ENCODE data around the gene GATA6.

The GATA6 gene

DNA sequence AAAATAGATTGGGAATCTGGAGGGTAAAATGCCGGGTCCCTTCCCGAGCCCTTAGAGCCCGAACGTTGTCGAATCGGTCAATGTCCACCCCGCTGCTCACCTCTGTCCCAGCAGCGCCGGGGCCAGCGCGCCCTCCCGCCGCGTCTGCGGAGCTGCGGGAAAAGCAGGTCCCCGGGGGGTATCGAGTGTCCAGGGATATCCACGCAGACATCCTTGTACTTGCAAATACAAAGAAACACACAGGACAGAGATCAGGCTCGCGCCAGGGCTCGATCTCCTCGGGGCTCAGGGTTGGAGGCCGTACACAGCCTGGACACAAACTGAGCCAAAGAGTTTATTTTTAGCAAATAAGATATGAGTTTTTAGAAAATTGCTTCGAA, 2.3 kb upstream of the GATA6 start:
- no peak for DNase-seq

DNA sequence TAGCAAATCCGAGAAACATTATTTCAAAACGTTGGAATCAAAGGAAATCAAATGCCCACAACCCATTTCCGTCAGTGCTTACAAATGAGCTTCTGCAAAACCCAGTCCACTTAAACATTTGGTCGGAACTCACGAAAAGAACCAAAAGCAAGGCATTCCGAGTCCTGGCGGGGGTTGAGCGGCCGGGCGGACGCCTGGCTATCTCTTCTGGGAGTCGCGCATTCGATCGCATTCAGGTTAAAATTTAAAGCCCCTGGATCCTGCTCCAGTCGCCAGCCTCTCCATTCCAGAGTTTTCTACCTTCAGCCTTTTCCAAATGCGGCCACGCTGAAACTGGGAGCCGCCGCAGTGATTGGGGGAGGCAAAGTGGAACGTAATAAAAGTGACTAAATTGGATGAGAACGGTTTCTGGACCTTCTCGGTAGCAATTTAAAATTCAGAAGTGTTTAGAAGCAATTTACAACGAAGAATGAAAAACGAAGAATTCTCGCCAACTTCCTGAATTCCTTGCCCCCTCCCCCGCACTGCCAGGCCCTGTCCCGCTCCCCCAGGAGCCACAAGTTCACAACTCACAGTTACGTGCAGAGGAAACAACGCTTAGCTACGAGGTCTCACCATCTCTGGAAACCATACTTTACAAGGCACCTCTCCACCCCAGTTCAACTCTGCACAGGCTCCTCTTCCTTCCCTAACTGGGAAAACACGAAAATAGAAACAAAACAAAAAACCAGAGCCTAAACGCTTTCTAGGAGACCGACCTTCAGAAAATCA, 1.7 kb upstream of the GATA6 start:
- no peak for DNase-seq

DNA sequence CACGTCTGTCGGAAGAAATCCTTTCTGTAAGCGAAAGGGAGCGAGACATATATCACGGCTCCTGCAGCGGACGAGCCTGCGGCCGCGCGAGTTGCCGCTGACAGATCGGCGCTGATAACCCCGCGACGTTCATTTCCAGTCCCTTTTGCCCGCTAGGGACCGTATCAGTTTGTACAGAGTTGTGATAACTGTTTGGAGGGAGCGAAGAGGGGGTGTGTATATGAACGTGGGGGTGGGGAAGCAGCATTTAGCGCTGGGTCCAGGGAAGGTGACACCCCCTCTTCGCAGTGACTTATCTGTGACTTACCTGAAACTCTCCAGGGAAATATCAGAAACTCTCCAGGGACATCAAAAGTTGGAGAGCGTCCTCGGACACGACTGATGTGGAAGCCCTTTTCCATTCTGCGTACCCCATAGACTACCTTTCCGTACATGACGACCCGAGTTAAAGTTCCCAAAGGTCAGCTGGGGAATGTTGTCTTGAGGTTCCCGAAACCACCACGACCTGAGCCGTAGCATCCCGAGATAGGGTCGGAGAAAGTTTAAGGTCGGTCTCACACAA, 948 bp upstream of the GATA6 start:
- no peak for DNase-seq

DNA sequence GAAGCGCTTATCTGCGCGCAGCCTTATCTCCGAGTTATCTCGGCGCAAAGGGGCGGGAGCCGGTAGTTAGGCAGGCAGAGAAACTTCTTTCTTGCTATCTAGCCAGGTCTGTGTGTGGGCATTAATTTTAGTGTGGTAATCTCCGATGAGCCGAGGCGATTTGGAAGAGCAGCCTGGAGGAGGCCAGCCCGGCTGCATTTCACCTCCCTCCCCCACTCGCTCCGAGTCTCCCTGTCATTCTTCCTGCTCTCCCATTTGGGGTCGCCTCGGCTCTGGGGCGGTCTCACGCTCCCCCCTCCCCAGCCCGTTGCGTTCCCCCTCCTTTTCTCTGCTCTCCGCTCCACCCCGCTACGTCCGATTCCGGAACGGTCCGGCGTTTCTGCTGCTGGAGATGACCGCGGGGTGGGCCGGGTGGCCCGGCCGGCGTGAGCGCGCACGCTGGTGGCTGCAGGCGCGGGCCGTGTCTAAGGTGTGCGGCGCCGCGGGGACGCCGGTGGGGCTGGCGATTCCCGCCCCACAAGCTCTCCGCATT, 566 bp downstream of the GATA6 start:
- no peak for DNase-seq

DNA sequence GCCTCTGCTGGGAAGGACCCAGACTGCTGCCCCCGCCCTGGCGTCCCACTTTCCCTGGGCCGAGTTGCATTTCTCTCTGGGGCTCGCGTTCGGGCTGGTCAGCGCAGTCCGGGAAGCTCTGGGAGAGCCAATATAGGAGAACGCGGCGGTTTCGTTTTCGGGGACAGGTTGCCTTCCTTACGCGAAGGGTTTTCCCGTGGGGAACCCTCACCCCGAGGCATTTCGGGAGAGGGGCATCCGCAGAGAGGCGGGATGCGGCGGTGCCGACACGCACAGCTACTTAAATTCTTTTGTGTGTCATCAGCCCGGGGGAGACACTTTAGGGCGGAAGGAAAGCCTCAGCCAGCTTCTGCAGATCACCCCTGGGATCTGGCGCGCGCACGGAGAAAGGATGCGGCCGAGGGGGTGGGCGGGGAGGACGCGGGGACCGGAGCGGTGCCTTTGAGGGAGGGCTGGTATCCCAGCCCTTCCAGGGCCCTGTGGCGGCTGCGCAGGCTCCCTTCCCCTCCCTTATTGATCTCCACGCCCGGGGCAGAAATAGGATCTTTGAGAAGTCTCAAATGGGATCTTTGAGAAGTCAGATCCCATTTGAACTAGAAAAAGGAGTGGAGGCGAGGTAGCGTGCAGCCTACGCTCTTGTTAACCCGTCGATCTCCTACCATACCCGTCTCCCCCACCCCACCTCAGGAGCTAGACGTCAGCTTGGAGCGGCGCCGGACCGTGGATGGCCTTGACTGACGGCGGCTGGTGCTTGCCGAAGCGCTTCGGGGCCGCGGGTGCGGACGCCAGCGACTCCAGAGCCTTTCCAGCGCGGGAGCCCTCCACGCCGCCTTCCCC, 1.2 kb downstream of the GATA6 start:
- no peak for DNase-seq

DNA sequence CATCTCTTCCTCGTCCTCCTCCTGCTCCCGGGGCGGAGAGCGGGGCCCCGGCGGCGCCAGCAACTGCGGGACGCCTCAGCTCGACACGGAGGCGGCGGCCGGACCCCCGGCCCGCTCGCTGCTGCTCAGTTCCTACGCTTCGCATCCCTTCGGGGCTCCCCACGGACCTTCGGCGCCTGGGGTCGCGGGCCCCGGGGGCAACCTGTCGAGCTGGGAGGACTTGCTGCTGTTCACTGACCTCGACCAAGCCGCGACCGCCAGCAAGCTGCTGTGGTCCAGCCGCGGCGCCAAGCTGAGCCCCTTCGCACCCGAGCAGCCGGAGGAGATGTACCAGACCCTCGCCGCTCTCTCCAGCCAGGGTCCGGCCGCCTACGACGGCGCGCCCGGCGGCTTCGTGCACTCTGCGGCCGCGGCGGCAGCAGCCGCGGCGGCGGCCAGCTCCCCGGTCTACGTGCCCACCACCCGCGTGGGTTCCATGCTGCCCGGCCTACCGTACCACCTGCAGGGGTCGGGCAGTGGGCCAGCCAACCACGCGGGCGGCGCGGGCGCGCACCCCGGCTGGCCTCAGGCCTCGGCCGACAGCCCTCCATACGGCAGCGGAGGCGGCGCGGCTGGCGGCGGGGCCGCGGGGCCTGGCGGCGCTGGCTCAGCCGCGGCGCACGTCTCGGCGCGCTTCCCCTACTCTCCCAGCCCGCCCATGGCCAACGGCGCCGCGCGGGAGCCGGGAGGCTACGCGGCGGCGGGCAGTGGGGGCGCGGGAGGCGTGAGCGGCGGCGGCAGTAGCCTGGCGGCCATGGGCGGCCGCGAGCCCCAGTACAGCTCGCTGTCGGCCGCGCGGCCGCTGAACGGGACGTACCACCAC, 2.1 kb downstream of the GATA6 start:
- DNase-seq = no peak

DNA sequence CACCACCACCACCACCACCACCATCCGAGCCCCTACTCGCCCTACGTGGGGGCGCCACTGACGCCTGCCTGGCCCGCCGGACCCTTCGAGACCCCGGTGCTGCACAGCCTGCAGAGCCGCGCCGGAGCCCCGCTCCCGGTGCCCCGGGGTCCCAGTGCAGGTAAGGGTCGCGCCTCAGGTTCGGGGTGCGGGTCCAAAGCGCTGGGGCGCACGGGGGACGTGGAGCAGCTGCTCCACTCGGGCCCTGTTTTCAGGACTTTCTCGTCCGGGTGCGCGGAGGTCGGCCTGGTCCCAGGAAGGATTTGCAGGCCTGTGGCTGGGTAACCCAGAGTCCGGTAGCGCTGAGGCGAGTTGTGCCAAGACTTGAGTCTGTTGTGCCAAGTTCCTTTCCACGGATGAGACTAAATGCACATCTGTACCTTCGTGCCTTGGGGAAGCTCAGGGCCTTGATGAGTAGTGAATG, 2.8 kb downstream of the GATA6 start:
- no peak for DNase-seq

DNA sequence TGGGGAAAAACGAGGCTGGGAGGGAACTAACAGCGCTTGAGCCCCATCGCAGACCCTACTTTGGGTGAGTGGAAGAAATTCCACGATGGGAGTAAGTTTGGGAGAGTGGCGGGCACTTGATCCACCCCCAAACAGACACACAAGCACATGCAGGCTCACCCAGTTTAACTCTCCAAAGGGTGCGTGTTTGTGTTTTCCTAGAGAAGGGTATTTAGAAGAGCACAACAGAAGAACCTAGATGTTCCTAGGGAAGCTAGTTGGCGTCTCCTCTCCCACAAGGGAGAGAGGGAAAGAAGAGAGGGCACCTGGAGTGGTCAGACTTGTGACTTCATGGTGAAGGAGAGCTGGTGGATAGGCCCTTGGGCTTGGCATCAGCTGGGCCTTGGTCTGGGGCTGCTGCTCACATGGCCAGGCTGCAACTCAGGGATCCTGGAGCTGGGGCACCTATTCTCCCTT, 3.2 kb downstream of the GATA6 start:
- no peak for DNase-seq

DNA sequence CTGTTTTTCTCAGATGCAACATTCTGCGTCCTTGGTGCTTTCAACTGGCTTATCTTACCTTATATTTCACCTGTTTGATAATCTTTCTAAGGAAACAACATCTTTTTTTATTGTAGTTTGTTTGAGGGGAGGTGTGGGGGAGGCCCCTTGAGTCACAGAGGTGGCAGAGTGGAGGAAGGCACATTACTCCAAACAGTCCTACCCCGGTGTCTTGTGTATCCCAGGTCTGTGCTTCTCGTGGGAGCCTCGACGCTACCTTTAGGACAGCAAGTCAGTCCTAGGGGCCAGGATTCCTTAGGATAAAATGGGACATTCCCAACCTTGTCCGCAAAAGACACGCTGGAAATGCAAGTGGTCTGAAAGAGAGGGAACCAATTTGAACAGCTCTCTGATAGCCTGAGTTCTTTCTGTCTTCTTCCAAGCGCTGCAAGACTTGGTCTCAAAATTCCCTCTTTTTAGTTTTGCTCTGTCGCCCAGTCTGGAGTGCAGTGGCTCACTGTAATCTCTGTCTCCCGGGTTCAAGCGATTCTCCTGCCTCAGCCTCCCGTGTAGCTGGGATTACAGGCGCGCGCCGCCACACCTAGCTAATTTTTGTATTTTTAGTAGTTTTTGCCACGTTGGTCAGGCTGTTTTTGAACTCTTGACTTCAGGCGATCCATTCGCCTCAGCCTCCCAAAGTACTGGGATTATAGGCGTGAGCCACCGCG, 4.0 kb downstream of the GATA6 start:
- no peak for DNase-seq

DNA sequence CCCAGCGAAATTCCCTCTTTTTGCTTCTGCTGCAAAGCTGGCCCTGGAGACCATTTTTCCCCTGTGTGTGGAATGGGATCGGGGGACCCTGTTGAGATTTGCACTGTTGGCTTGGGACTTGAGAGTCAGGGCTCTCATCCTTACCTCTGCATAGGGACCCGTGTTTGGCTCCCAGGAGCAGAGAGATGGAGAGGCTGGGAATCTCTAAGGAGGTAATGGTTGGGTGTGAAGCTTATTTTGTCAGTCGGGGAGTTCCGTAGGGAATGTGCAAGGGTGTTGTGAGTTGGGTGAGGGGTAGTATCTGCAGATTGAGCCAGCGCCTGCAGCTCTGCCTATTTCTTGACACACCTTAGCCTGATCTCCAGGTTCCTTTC, 4.5 kb downstream of the GATA6 start:
- no peak for DNase-seq

DNA sequence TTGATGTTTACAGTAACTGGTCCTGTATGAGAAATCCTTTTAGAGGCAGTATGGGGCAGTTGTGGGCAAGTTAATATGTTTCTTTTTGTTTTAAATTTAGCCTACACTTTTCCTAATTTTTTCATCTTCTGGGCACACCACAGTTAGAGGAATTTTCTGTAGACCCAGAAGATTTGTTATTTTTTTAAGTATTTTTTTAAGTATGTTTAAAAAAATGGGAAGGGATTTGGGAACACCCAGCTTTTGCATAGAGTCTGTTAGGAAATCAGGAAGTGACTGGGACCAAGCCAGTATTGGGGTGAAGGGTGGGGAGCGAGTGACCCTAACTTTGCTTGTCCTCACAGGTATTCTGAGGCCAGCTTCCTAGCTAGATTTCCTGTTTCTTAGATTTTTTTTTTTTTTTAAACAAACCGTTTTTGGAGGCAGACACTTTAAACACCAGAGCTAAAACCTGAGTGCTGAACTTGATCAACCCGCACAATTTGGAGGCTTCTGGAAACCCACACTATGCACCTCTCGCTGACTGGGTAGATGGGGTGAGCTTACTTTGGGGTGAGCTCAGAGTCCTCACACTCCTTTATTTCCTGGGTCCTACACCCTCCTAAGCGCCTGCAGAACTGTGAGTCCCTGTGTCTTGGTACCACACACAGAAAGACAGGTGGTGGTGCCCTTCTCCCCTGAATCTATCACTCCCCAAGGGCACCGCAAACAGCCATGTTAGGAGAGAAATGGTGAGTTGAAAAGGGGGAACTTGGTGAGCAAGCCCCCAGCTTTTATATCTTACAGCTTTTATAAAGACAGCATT, 5.2 kb downstream of the GATA6 start:
- DNase-seq = no peak

DNA sequence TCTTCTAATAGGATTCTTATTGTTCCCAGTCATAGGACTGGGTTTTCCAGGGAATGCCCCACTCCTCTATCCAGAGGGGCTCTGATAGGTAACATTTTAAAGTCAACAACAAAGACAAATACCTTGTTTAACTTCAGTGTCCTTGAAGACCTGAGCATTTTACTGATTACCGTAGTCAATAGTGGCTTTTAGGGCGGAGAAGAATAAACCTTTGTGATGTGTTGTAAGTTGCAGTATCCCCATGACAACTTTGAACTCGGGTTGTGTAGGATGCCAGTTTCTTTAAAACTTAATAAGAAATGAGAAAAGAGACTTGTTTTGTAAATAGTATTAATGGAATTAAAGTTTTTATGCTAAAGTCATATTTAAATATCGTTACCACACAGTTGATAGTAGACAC, 6.0 kb downstream of the GATA6 start:
- no peak for DNase-seq

DNA sequence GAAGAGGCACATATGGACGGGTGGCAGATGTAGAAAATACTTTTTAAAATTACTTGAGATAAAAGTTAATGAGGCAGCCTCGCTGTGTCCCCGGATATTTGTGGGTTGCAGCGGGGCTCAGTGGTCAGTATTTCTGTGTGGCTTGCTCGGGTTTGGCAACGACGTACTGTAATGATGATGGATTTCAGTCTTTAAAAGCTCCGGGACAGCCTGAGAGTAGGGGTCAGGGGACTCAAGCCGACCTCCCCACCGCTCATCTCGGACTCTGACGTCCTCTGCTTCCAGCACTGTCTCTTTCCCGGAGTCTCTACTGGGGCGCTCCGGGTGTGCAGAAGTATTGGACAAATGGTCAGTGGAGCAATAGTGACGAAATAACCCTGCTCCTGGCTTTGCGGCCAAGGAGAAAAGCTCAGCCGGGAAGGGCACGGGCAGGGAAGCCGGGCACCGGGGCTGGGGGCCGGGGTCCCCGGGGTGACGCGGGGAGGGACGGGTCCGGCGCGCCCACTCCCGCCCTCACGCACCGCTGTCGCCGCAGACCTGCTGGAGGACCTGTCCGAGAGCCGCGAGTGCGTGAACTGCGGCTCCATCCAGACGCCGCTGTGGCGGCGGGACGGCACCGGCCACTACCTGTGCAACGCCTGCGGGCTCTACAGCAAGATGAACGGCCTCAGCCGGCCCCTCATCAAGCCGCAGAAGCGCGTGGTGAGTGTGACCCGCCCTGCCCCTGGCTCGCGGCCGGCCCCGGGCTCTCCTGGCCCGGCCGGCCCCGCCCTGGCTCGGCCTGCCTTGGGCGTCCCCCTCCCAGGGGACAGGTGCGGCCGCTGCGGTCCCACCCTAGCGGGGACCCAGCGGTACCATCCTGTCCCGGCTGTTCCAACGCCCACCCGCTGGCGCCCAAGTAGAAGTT, 7.3 kb downstream of the GATA6 start:
- DNase-seq = no peak

DNA sequence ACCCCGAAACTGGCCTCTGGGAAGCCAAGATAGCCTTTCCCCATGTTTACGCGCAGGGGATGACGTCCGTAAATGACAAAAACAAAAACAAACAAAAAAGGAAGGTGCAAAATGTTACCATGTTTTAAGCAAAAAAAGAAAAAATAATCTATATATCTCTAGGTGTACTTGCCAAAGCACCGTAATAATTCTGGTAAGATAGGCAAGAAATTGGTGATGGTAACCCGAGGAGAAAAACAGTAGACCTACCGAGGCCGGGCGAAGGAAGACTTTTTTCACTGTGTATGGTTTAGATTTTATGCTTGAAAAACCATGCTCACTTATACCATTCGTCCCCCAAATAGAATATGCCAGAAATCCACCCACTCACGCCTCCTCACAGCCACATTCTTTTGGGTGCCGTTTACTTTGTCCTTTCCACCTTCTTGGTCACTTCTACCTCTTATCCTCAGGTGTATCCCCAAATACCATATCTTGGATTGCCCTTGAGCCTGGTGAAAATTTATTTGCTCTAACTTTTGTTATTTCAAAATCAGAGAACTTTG, 8.0 kb downstream of the GATA6 start:
- DNase-seq = no peak

DNA sequence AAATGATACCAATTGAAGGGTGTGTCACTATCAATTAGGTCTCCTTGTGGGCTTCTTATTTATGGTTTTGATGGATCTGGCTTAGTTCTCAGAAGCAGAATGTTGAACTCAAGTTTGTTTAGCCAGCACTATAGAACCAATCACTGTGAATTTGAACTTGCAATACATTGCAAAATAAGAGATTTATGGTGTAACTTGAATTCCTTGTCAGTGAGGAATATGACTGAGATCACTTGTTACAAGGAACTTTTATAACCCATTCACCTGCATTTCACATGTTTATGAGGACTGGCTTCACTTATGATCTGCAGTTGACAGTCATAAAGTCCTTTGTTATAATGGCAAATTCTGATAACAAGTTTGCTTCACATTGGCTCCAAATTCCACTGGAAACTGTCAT, 9.8 kb downstream of the GATA6 start:
- no peak for DNase-seq

DNA sequence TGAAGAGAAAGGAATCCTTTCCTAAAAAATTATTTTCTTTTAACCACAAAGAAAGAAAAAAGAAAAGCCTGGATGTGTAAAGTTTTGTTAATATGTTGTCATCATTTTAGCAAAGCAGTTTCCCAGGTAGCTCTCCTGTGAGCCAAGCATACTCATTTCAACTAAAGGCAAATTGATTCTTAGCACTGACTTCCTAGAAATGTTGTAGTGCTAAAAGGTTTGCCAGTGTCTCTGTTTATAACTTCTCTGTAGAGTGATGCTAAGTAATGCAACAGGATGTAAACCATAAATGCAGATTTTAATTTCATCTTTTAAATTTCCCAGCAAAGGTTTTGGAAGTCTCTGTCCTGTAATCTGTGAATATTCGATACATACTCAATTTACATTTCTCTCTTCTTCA, 10.2 kb downstream of the GATA6 start:
- no peak for DNase-seq

DNA sequence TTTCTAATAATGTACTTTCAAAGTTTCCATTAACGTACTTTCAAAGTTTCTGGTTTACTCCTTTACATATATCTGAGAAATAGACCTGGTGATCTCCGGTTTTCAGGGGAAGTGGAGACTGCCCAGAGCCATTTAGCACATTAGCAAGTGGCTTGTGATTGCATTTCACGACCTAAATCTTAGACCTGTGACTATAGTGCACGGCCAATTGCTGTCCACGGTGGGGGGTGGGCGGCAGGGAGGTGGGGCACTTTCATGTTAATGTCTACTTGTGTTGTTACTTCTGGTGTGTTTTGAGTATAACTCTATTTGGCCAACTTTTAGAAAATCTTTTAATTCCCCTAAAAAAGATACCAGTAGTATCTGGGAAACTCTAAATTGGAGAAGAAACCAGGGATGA, 11.3 kb downstream of the GATA6 start:
- no peak for DNase-seq

DNA sequence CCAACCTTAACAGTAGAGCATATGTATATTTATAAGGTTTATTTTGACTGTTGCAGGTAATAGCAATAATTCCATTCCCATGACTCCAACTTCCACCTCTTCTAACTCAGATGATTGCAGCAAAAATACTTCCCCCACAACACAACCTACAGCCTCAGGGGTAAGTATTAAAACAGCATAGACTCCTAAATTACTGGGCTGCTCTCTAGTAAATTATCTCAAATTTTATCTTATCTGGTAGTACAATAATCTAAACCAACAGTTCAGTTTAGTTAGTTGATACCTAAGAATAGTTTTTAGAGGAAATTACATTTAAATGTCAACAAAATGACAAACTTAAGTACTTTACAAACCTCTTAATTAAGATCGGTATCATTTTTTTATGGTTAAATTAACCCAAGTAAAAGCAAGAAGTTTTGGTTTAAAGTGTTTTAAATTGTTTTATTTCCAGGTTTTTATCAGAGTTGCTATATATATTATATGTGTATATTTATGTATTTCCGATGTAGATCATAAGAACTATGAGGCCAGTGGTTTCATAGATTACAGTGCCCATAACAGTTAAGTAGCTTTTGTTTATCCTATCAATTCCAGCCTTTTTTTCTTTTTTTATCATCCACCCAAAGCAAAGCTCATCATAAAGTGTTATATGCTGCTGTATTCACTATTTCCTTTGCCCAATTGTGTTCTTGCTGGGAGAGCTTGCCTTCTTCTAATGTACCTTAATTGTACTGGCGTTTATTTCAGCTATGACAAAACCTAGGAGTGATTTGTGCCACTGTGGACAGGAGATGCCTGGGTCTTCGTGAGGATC, 13.7 kb downstream of the GATA6 start:
- DNase-seq = no peak

DNA sequence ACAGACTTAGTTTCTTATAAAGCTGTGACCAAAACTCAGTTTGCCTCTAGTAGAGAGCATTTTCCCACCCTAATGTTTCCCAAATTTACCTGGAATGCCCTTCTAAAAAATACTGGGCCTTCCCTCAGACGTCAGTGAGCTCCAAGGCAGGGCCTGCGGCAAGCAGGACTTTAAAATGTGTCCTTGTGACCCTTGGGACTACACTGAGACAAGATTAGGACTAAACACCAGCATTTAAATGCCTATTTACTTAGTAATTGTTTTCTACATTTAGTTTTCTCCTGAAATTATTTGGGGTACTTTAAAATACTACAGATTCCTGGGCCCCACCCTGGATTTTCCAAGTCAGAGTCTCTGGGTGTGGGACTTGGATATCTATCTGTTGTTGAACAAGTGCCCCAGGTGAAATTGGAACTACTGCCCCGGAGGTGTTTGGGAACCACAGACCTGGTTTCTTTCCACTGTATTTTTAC, 14.3 kb downstream of the GATA6 start:
- DNase-seq = no peak

All from NCI-H2227 treated with DMSO at 0.1 percent for 48 hours (cell line).